GM21526 (cell line): ENCODE measurements around the gene APOBEC4.
A peak's percentile ranks its signal among the peaks of the same experiment; 100 is the strongest.
"Not testable (repeated sequence)": the region's sequence is repeated elsewhere in the genome, so short reads cannot be mapped to it uniquely, and the experiment has no call there.

Experiments used
- ATAC-seq: cut with Tn5 transposase; IDR thresholded peaks from one replicate; pipeline ENCODE4 v1.9.1; 2021; ENCODE audit warnings: moderate library complexity; ENCODE audit not compliant: unreplicated experiment, low FRiP score

APOBEC4 gene, protein sequence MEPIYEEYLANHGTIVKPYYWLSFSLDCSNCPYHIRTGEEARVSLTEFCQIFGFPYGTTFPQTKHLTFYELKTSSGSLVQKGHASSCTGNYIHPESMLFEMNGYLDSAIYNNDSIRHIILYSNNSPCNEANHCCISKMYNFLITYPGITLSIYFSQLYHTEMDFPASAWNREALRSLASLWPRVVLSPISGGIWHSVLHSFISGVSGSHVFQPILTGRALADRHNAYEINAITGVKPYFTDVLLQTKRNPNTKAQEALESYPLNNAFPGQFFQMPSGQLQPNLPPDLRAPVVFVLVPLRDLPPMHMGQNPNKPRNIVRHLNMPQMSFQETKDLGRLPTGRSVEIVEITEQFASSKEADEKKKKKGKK

DNA sequence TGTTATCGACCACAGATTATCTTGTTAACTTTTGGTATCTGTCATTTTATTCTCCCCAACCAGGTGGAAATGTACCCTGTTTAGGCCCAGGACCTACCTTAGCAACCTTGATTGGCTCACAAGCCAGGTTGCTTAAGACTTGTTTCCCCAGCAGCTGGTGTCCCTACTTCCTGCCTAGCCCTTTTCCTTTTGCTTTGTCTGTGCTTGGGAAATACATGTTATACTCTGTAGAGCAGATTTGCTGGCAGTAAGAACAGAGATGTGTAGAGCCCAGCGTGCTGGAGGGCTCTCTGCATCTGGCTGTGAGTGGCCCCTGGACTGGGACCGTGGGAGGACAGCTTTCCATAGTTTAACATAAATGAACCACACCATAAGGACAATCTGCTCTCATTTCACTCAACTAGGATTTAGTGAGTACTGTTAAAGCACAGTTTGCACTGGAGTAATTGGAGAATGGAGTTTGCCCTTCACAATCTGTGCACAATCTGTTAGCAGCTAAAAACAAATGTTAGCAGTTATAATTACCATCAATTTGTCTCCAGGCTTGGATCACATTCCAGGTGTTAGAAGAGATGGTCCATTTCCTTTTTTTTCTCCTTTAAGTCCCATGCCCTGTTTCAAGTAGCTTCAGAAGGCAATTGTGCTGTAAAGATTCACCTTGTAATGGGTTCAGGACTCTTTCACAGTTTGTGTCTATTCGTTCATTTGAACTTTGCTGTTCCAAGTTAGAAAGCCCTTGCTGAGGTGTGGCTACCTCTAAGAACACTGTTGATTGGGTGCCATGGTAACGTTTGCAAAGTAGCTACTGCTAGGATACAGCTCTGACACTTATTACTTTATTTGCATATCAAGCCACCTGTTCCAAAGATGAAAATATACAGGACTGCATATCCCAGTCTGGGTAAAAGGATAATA lies at the start of gene APOBEC4:
Gene APOBEC4 (minus strand): TSS at position 770 of the 915 bp plus-strand sequence. CDS start 4,535 bp downstream, outside the sequence.
- no peak for ATAC-seq

DNA sequence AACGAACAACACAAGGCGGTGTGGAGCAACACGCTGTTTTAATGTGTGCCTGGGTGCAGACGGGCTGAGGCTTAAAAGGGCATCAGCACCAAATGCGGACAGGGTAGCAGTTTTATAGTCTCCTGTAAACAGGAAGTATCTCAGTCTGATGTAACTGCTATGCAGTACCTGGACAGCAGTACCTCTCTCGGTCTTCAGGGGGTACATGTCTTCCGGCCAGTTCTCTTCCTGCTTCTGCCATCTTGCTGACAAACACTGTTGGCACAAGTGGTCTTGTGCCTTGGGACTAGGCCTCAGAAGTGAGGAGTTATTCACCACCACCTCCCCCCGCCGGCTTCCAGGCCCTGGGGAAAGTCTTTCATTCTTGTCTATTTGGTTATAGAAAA lies 49.7 kb upstream of the APOBEC4 start:
- no peak for ATAC-seq

DNA sequence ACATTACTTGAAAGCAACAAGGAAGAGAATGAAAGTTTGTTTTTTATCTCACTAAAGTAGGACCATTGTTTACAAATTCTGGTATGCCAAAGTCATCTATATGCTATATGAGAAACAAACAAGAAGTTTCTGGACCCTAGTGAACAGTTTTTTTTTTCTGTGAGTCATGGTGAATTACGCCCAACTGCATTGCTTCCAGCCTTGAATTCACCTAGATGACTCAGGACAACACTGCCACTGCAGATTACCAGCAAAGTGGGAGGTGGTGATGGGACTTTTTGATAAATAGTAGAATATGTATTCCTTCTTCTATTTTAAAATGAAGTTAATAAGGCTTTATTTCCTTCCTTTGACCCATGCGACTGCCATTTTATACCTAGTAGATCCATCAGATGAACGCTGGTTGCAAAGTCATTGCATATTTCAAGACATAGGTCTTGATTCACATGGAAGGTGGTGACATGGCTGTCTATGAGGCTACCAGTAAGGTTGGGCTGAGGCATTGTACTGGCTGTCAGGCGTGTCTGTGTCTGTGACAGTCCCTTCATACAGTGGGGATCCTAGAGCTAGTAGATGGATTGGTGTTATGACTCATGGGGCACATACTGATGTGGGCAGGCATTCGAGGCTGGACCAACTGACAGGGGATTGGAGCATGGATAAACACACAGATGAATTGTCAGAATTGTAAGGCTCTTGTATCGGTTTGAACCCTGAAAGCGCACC lies 49.1 kb upstream of the APOBEC4 start:
- no peak for ATAC-seq

DNA sequence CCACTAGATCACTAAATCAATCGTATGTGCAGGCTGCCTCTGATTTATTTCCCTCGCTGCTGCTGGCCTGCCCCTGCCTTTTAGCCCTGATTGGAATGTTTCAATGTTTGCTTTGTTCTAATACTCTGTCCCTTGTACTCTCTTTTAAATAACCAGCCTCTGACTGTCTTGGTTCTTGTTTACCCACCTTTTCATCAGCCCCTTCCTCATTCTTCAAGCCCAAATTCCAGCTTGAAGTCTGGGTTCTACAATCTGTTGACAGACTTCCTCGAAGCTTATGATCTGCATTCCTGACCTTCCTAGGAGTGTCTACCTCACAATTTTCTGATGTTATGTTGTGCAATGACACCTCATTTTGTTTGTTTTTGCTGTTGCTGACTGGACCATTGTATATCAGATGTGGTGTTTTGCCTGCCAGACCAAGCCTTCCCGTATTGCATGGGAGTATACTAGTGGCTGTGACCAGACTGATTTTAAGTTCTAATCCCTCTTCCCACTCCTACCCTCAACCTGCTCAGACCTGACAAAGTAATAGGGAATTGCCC lies 46.6 kb upstream of the APOBEC4 start:
- no peak for ATAC-seq

DNA sequence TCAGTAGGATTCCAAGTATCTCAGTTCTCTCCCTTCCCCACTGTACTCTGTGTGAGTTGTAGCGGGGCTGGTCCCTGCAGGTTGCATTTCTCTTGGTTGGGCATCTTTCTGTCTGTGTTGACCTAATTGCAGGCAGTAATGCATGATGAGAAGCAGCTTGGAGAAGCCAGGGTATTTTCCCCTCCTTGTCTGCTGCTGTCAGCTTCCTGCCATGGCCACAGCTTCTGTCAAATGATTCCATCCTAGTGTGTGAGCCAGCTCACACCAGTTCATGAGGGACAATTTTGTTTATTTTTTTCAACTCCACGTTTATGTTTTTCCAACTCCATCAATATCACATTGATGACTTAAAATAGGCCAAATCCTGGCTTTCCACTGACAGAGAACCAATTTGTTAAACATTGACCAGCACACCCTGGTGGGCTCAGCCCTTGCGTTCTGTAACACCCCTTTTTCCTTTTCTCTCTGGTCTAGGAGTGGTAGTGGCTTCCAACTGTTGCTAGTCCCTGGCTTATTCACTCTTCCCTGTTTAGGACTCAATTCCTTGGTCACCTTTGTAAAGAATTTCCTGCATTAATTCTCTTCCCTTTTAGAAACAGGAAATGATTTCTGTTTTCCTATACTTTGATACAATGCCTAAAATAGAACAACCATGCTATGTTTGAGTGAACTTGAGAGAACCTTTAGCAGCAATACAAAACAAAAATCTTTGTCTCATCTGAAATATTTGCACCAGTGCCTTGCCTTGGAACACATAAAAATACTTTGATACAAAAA lies 44.9 kb upstream of the APOBEC4 start:
- no peak for ATAC-seq

DNA sequence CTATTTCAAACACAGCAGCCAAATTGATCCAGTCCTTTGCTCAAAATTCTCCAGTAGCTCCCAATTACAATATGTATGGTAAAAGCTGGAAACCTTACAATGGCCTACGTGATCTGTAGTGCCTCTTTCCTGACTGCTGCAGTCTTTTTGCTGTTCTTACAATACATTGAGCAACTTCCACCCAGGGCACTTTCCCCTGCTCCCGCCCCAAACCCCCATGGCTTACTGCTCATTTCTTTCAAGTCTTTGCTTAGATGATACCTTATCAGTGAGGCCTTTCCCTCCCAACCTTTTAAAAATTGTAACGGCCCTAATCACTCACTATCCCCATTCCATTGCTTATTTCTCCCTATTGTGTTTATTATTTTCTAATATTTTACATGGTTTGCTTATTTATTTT lies 43.9 kb upstream of the APOBEC4 start:
- ATAC-seq: no peak

DNA sequence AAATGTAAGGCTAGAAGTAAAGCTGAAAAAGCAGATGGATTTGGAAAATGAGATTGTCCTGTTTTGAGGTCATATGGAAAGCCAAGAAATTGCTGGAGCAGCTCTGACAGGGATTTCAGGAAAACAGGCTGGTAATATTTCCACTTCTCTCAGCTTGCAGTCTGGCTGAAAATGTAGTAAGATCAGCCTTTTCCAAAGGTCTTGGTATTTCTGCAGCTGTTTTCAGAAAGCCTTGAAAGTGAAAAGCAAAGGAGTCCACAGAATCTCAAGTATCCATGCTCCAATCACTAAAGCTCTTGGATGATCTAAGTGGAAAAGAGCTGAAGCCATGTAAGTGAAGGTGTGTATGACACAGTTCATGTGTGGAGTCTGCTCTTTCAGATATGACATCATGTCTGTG lies 41.6 kb upstream of the APOBEC4 start:
- no peak for ATAC-seq

DNA sequence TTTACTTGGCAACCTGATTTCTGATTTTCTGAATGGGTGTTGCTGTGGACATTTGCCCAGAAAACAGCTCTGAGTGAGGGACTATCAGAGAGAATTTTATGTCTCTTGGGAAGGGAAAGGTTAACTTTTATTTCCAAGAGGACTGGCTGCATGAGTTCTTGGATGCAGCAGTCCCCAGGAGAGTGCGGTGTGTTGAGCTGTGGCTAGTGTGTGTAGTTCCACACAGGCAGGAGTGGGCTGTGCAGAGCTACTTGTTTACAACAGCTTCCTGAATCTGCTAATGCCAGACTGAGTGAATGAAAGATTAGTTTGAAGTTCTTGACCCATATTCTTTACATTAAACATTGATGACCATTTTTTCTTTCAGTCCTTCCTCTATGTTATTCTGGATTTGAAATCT lies 41.0 kb upstream of the APOBEC4 start:
- ATAC-seq: no peak

DNA sequence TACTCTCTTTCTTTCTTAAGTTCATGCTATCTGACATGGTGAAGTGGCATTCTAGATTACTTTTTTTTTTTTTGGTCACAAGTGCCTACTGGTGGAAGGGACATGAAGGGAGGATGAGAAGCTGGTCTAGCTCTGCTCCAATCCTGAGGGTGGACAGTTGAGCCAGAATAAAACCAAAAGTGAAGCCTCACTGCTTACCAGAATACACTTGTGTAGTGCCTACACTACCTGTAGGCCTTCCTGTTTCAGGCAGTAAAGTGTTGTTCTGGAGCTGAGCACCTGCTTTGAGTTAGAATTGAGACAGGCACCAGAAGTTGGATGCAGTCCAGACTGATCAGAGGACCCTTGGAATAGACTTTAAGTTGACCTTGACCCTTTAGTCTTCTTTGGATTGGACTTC lies 40.4 kb upstream of the APOBEC4 start:
- ATAC-seq: no peak

DNA sequence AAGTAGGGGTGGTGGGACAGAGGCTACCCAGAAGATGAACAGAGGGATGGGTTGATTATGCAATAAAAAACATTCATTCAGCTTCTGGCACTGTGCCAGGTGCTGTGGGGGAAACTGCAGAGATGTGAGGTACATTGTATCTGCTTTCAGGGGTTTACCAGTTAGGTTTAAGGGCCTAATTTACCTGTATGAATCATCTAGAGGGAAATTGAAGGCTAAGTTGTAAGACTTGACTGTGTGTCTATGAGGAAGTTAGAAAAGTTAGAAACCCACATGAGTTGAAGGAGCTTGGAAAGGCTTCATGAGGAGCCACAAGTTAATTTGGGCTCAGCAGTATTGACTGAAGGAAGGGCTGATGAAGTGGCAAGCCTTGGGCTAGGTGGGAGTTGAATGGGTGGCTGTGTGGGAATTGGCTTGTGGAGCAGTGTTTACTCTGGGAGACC lies 36.7 kb upstream of the APOBEC4 start:
- ATAC-seq: peak; percentile 65

DNA sequence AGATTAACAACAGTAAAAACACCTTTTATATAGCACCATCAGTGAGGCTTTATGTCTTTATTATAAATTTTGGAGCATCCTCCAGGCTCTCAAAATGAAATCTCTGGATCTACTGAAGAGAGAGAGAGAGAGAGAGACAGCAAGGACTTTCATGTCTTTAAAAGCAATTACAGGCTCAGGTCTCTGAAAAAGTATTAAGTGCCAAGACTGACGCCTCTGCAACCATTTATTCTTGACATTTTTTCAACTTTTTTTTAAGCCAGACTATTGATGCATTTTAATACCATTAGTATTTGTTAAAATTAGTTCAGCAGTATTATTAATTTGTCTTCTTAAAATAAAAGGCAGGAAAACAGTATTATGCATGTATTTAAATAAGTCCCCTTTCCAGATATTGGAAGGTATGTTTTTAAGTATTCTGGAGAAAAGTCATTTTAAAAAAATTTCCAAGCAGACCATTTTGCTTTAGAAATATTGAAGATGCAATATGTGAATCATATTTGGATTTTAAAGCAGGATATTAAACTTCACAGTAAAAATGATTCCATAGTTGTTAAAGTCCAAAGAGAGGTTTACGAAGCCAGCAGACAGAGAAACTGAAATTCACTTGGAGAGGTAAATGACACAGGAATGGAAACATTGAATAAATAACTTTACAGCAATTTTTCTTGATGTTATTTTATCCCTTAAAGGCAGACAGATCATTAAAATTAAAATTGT lies 35.4 kb upstream of the APOBEC4 start:
- ATAC-seq: no peak

DNA sequence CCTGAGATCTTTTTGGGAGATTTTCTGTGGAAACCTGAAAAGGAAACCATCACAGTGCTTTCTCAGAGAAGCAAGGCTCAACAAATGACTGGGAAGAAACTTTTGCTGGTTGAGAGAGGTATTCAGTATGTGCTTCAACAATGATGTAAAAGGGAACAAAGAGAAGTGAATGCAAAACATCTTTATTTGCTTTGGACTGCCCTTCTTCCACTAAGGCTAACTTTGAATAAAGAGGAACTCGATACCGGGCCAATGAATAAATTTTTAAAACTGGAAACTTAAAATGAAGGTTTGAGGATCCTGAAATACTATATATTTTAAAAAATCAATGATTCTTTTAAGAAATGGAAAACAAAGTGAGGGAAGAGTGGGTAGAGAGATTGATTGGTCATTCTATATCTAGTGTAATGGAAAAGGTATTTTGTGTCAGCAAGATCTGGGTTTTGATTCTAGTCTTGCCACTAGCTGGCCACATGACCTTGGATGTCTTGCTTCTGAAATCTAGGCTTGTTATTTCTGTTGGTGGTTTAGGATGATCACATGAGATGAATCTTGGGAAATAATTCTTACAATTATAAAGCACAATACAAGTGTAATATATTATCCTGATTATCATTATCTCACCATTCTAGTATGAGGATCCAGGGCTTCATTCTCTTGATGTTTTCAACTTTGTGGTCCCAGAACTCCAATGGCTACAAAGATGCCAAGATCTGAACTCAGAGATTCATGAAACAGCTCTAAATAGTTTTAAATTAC lies 34.6 kb upstream of the APOBEC4 start:
- no peak for ATAC-seq

DNA sequence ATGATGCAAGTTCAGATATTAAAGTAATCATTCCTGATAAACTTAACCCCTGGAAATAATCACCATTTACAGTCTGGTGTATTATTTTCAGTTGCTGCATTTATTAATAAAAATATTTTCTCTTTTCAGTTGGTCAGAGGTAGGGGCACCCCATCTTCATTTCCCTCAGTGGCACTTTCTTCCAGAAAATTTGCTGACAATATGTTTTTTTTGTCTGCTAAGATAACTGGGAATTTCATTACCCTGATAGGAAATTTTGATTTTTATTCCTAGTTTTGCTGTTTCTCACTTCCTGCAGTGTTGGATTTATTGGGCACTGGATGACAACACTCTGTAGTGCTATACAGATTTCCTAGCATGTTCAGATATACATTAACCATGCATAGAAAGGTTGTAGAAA lies 33.1 kb upstream of the APOBEC4 start:
- ATAC-seq: no peak

DNA sequence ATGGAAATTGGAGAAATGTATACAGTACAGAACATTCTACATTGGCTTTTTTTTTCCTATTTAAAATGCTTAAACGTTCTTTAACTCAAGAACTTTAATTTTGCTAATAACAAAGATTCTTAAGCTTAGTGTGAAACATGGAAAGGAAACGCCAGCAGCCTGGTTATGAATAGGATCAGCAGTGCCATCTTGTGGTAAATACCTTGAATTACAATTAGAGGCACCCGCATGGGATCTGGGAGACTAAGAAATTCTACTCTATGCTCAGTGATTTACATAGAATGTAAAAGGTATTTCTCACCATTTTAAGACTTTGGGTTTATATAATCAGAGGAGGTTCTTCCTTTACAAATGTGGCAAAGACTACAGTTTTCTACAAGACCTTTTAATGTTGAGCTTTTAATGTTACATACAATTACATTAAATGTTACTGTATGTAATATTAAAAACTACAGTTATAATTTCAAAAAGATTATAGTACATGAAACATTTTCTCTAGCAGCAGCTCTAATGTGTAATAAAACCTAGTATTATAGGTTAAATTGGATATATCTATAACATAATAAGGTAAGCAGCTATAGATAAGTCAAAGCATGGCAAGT lies 32.1 kb upstream of the APOBEC4 start:
- no peak for ATAC-seq

DNA sequence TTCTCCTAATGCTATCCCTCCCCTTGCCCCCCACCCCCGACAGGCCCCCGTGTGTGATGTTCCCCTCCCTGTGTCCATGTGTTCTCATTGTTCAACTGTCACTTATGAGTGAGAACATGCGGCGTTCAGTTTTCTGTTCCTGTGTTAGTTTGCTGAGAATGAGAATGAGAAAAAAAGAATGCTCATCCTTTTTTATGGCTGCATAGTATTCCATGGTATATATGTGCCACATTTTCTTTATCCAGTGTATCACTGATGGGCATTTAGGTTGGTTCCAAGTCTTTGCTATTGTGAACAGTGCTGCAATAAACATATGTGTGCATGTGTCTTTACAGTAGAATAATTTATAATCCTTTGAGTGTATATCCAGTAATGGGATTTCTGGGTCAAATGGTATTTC lies 26.2 kb upstream of the APOBEC4 start:
- ATAC-seq: not testable (repeated sequence)

DNA sequence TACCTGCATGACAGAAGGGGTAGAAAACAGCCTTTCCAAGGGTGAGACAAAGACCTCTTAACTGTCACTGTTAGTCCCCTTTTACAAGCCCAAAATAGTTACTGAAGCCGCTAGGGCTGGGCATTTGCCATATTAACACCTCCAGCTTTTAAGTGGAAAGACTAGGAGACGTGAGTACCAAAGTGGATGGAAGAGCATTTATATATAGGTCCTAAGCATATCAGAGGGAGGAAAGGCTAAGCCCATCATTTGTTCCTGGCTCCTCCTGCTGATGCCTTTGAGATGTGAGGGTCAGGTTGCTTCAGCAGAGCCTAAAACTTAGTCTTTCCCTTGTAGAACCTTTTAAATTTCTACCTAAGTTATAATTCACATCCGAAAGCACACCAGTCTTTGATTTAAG lies 25.7 kb upstream of the APOBEC4 start:
- no peak for ATAC-seq

DNA sequence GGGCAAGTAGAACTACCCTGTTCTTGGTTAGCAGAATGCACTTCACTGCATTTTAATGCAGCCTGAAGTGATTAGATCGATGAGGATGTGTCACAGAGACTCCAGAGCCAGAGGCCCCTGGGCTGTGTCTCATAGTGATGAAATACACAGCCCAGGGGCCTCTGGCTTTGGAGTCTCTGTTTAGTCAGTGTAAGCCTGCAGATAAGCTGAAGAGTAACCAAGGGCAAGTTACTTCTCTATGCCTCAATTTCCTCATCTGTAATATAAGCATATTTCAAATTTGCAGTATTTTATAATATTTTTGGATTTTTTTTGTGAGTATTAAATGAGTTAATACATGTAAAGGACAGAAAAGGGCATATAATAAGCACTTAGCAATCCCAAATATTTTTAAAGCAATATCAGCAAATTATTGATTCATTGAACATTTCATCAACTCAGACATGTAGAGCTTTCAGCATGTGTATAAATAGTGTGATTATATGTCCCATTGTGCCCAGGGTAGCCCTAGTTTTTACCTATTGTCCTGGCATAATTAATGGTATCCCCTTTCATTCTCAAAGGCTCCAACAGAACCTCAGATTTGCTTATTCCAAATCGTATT lies 23.6 kb upstream of the APOBEC4 start:
- ATAC-seq: no peak
